Measurements from ENCODE around the gene COQ10B. TPM values are rescaled to one million over a fixed set of nuclear protein-coding genes. Genes with fewer than 3 reads are reported as not detected.

COQ10B gene
- total RNA-seq, 1 donor from 2014 or later = 6.0 TPM

GRCh38 chr2:197486175-197486574 lies 32.8 kb downstream of the COQ10B start:
- Histone ChIP-seq H3K4me3 (no peak overlapping the region), H3K36me3 (peaks cover 52 to 74% of the 10 kb centered on the region in 2 donors), H3K9me3 (peaks cover 8 to 19% of the 10 kb centered on the region in 2 donors), H3K27ac (no peak overlapping the region), H3K4me1 (no peaks in the 10 kb centered on the region), H3K27me3 (no peaks in the 10 kb centered on the region)
- no peak for DNase-seq (ENCODE audit: low spot score in 2 of 2)
- intact Hi-C loops (cut with DNase I) = no loop called here
- no peak for TF ChIP-seq CTCF (IDR thresholded peaks at IDR 0.05)

- no peaks in the 10 kb centered on the region for H3K27me3 ChIP-seq
- no peak overlapping the region for H3K4me3 ChIP-seq
- DNase-seq (ENCODE audit: low spot score in 2 of 2) = no peak
- peaks cover 8 to 19% of the 10 kb centered on the region in 2 donors for H3K9me3 ChIP-seq
- H3K27ac ChIP-seq = no peak overlapping the region
- intact Hi-C loops (cut with DNase I) = no loop called here
- H3K4me1 ChIP-seq = no peaks in the 10 kb centered on the region
- no peak for TF ChIP-seq CTCF (IDR thresholded peaks at IDR 0.05)
- H3K36me3 ChIP-seq = peaks cover 61 to 81% of the 10 kb centered on the region in 2 donors
Observed at GRCh38 chr2:197487385-197487784, 34.0 kb downstream of the COQ10B start.

- no peak overlapping the region for H3K4me3 ChIP-seq
- no peak for DNase-seq (ENCODE audit: low spot score in 2 of 2)
- H3K4me1 ChIP-seq = peaks cover 4 to 29% of the 10 kb centered on the region in 2 donors
- H3K27me3 ChIP-seq = no peaks in the 10 kb centered on the region
- peaks cover 53 to 66% of the 10 kb centered on the region in 2 donors for H3K36me3 ChIP-seq
- no peak overlapping the region for H3K27ac ChIP-seq
- intact Hi-C loops (cut with DNase I) = no loop called here
- H3K9me3 ChIP-seq = no peaks in the 10 kb centered on the region
- TF ChIP-seq CTCF (IDR thresholded peaks at IDR 0.05) = no peak
Observed at GRCh38 chr2:197495433-197496134, 42.2 kb downstream of the COQ10B start.

GRCh38 chr2:197496695-197497094 lies 43.3 kb downstream of the COQ10B start:
- TF ChIP-seq CTCF (IDR thresholded peaks at IDR 0.05) = no peak
- Histone ChIP-seq H3K4me3 (no peak overlapping the region), H3K4me1 (peaks cover 8 to 35% of the 10 kb centered on the region in 2 donors), H3K9me3 (no peaks in the 10 kb centered on the region), H3K36me3 (peaks cover 42 to 56% of the 10 kb centered on the region in 2 donors), H3K27ac (no peak overlapping the region), H3K27me3 (no peaks in the 10 kb centered on the region)
- DNase-seq (ENCODE audit: low spot score in 2 of 2) = no peak
- intact Hi-C loops (cut with DNase I) = no loop called here

- peaks cover 11 to 40% of the 10 kb centered on the region in 2 donors for H3K4me1 ChIP-seq
- no peak for TF ChIP-seq CTCF (IDR thresholded peaks at IDR 0.05)
- H3K36me3 ChIP-seq = peaks cover 35 to 55% of the 10 kb centered on the region in 2 donors
- DNase-seq (ENCODE audit: low spot score in 2 of 2) = no peak
- intact Hi-C loops (cut with DNase I) = no loop called here
- no peak overlapping the region for H3K27ac ChIP-seq
- peak overlapping the region in 1 of 2 donors; percentile 94 for H3K4me3 ChIP-seq
- no peaks in the 10 kb centered on the region for H3K9me3 ChIP-seq
- H3K27me3 ChIP-seq = no peaks in the 10 kb centered on the region
Observed at GRCh38 chr2:197497326-197497725, 44.0 kb downstream of the COQ10B start.

Measured in ascending aorta (tissue), 2 donors.